Brain microvascular endothelial cell (primary cell): ENCODE results near the gene BMP5.

Source experiments
- DNase-seq: peaks from one replicate; pipeline ENCODE4 v3.0.0-alpha.2; 2020
- H3K27ac ChIP-seq: fragments of 250-450 bp; sonication (Bioruptor Pico); 2 replicates; pipeline ENCODE4 v1.5.1; 2020; ENCODE audit warnings: mild to moderate bottlenecking, moderate library complexity
- H3K27me3 ChIP-seq: fragments of 250-450 bp; sonication (Bioruptor Pico); replicated peaks from 2 replicates; pipeline ENCODE4 v1.5.1; 2020; ENCODE audit warnings: mild to moderate bottlenecking
- H3K36me3 ChIP-seq: fragments of 250-450 bp; sonication (Bioruptor Pico); replicated peaks from 2 replicates; pipeline ENCODE4 v1.5.1; 2020; ENCODE audit warnings: mild to moderate bottlenecking
- H3K4me3 ChIP-seq: 2 replicates; pipeline ENCODE4 v1.5.1; 2011; ENCODE audit warnings: low read depth, mild to moderate bottlenecking, control low read depth, low read length, moderate library complexity
- in situ Hi-C: cut with HindIII; loops from 2 replicates; pipeline ENCODE4 v1.10.0; 2017; ENCODE audit warnings: low sequenced_read_pairs, low pct_ligation_motif_present
- TF ChIP-seq, protein P1 (sequence below): IDR thresholded peaks from 2 replicates; pipeline ENCODE4 v1.5.1; 2011; ENCODE audit warnings: low read depth, mild to moderate bottlenecking, moderate library complexity, low read length, control low read depth, inconsistent platforms; ENCODE audit errors: missing control alignments

The BMP5 gene

DNA sequence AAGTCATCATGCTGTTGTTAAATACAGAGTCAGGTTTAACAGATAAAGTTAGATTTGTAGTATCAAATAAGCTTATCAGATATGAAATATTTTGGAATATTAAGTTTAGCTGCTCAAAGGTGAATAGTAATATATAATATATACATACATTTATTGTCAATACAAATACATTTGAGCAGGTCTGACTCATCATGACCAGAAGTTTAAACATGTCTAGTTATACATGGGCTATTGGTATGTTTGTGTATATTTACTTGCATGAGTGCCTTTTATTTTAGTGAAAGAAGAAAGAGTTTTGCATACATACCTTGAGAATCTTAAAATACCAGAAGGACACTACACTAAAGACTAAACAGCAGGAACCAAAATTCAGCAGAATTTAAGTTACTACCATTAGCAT, 76.8 kb downstream of the BMP5 start:
- H3K27me3 ChIP-seq, result no peaks in the 10 kb centered on the region
- TF ChIP-seq, protein P1, sequence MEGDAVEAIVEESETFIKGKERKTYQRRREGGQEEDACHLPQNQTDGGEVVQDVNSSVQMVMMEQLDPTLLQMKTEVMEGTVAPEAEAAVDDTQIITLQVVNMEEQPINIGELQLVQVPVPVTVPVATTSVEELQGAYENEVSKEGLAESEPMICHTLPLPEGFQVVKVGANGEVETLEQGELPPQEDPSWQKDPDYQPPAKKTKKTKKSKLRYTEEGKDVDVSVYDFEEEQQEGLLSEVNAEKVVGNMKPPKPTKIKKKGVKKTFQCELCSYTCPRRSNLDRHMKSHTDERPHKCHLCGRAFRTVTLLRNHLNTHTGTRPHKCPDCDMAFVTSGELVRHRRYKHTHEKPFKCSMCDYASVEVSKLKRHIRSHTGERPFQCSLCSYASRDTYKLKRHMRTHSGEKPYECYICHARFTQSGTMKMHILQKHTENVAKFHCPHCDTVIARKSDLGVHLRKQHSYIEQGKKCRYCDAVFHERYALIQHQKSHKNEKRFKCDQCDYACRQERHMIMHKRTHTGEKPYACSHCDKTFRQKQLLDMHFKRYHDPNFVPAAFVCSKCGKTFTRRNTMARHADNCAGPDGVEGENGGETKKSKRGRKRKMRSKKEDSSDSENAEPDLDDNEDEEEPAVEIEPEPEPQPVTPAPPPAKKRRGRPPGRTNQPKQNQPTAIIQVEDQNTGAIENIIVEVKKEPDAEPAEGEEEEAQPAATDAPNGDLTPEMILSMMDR, result no peak
- H3K4me3 ChIP-seq, result no peak overlapping the region
- in situ Hi-C loops, result no loop called here
- DNase-seq, result no peak
- no peaks in the 10 kb centered on the region for H3K36me3 ChIP-seq
- H3K27ac ChIP-seq, result no peak overlapping the region

DNA sequence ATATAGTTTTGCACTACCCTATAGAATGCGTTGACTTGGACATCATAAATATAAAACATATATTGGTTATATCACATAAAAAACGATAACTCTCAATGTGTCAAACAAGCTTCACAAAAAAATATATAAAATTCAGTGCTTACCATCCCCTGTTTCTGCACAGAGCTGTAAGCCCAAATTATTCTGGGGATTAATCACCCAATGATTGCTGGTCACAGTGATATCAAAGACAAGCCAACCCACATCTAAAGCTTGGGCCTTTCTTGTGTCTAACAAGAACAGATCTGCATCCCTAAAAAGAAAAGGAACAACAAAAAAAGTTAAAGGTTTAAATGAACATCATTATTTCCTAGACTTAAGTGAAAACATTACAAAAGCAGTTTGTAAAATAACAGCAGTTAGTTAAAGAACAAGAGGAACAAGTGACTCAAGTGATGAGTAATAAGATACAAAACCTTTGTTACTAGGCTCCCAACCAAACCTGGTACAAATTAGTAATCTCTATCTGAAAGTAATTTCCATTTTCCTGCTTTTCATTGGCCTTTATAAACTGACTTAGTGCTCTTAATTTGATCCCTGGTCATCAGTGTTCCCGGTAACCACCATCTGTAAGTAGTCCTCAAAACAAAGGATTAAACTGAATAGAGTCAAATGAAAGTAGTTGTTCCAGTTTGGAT, 81.1 kb downstream of the BMP5 start:
- peak; percentile 14 for DNase-seq
- in situ Hi-C loops, result no loop called here

DNA sequence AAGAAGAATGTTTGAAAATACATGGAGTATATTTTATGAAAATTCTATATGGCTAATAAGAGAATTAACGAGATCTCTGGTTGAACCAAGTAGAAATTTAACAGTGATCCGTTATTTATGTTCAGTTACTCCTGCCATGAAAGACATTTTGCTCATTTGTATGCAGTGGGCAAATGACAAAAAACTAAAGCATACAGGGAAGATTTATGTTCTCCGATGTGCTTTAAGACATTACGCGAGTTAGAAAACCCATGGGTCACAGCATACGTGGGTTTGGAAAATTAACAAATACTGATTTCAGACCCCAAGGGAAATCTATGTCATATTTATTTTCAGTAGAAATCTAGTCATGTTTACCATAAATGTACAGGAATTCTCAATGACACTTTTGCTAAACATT, 90.1 kb downstream of the BMP5 start:
- H3K27ac ChIP-seq, result no peak overlapping the region
- no peak for DNase-seq
- no peaks in the 10 kb centered on the region for H3K27me3 ChIP-seq
- H3K4me3 ChIP-seq, result no peak overlapping the region
- H3K36me3 ChIP-seq, result no peaks in the 10 kb centered on the region
- TF ChIP-seq, protein P1, result no peak
- in situ Hi-C loops, result no loop called here

More for the DNA sequence above, 81.1 kb downstream of the BMP5 start:
- Histone ChIP-seq H3K36me3 (no peaks in the 10 kb centered on the region), H3K27ac (peak overlapping the region; percentile 19), H3K4me3 (no peak overlapping the region), H3K27me3 (no peaks in the 10 kb centered on the region)
- TF ChIP-seq, protein P1, result no peak

DNA sequence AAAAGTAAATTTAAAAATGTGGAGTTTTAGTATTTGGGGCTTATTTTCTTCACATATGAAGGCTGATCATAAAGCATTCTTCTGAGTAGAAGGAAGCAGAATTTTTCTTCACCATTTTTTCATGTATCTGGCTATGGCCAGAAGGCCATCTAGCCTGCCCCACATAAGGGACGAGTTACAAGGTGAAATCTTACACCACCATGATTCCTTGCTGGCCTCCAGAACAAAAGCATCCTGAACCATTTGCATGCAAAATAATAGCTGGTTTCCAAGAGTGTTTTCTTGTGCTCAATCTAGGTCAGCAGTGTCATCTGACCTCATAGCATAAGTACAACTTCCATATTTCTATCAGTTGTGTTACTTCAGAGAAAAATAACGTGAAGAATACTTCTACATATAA, 93.1 kb downstream of the BMP5 start:
- in situ Hi-C loops, result no loop called here

DNA sequence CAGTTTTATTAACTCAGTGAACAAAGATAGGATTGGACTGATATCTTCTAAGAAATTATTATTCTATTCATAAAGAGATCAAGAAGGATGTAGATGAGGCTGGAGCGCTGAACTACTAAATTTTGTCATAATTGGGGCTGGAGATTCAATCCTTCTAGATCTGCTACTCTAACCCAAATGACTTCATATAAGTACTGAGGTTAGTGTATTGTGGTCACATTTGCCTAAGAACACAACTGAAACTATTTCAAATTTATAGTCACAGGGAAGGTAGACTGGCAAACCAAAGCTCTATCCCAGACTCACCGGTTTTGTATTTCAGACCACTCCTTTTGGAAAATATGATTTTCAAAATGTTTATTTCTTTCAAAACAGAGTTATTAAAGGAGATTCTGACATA, 96.7 kb downstream of the BMP5 start:
- Histone ChIP-seq H3K36me3 (no peaks in the 10 kb centered on the region), H3K27ac (no peak overlapping the region), H3K4me3 (no peak overlapping the region), H3K27me3 (no peaks in the 10 kb centered on the region)
- TF ChIP-seq, protein P1, result no peak
- no peak for DNase-seq
- in situ Hi-C loops, result no loop called here

More for the DNA sequence above, 93.1 kb downstream of the BMP5 start:
- no peak overlapping the region for H3K27ac ChIP-seq
- no peak overlapping the region for H3K4me3 ChIP-seq
- no peak for DNase-seq
- H3K36me3 ChIP-seq, result no peaks in the 10 kb centered on the region
- H3K27me3 ChIP-seq, result no peaks in the 10 kb centered on the region
- TF ChIP-seq, protein P1, result no peak

DNA sequence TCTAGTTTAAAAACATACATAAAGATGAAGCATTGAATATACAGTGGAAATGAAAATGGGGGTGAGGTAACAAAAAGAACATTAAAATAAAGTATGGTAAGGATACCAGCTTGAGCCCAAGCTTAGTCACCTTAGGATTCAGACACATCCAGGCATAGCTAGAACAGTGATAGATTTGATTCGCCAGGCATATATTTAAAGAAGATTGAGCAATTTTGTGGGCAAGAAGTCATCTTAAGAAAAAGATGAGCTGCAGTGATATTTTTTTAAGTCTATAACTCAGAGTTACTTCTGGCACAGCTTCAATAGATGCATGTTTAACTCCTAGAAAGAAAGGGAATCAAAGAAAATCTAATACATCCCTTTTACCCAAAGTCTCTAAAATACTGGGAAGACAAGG, 97.9 kb downstream of the BMP5 start:
- no peak overlapping the region for H3K4me3 ChIP-seq
- TF ChIP-seq, protein P1, result no peak
- no peak for DNase-seq
- in situ Hi-C loops, result no loop called here
- H3K36me3 ChIP-seq, result no peaks in the 10 kb centered on the region
- no peak overlapping the region for H3K27ac ChIP-seq
- H3K27me3 ChIP-seq, result no peaks in the 10 kb centered on the region
